HAP-1 (cell line): ENCODE data around the gene TGFA.

ENCODE experiments used
- DNase-seq, 2 experiments: peaks; one replicate each; pipeline ENCODE4 v3.0.0-alpha.2; 2016 to 2020; ENCODE audit warnings: low spot score in 2 of 2
- H3K27me3 ChIP-seq: fragments of 250-450 bp; sonication (Bioruptor Pico); 2 replicates; pipeline ENCODE4 v1.5.1; 2020; ENCODE audit warnings: low read depth, mild to moderate bottlenecking, moderate library complexity
- H3K36me3 ChIP-seq: fragments of 250-450 bp; sonication (Bioruptor Pico); replicated peaks from 2 replicates; pipeline ENCODE4 v1.5.1; 2020; ENCODE audit warnings: mild to moderate bottlenecking
- H3K4me1 ChIP-seq: fragments of 250-450 bp; sonication (Bioruptor Pico); 2 replicates; pipeline ENCODE4 v1.5.1; 2020; ENCODE audit warnings: mild to moderate bottlenecking
- H3K4me3 ChIP-seq: fragments of 250-450 bp; sonication (Bioruptor Pico); 2 replicates; pipeline ENCODE4 v1.5.1; 2020; ENCODE audit warnings: mild to moderate bottlenecking, moderate library complexity
- H3K9me3 ChIP-seq: fragments of 250-450 bp; sonication (Bioruptor Pico); 2 replicates; pipeline ENCODE4 v1.5.1; 2020; ENCODE audit warnings: mild to moderate bottlenecking, moderate library complexity
- in situ Hi-C: fragments of 300-500 bp; cut with MboI; formaldehyde crosslinking; loops from 3 replicates; pipeline ENCODE4 v1.14.3; 2020; ENCODE audit warnings: low sequenced_read_pairs, inconsistent platforms, mixed read lengths

Gene TGFA

DNA sequence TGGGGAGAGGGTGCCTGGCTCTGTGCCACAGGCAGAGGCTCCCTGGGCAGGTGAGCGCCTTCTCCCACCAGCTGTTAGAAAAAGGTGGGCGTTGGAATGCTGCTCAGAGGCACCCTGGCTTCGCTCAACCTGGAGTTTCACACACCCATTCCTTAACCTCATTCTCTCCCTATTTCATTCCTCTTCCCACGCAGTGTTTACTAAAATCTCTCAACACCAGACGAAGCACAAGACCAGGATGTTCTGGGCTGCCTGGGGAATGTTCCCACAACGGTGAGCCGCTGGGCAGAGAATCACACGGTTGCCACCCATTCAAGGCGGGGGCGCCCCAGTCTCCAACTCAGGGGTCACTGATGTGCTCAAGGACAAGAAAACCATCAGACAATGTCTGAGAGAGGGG is 64.5 kb downstream of the TGFA start:
- Histone ChIP-seq H3K9me3 (no peaks in the 10 kb centered on the region), H3K36me3 (no peaks in the 10 kb centered on the region), H3K4me3 (no peak overlapping the region), H3K27me3 (peaks cover 13% of the 10 kb centered on the region), H3K4me1 (no peaks in the 10 kb centered on the region)
- in situ Hi-C loops, result no loop called here
- no peak for DNase-seq

GRCh38 chr2:70484086-70484485 is 69.5 kb downstream of the TGFA start:
- H3K9me3 ChIP-seq, result no peaks in the 10 kb centered on the region
- H3K36me3 ChIP-seq, result no peaks in the 10 kb centered on the region
- H3K4me3 ChIP-seq, result no peak overlapping the region
- DNase-seq, result no peak
- H3K4me1 ChIP-seq, result no peaks in the 10 kb centered on the region
- H3K27me3 ChIP-seq, result peaks cover 6% of the 10 kb centered on the region
- in situ Hi-C loops, result no loop called here

GRCh38 chr2:70482401-70482800 is 71.2 kb downstream of the TGFA start:
- in situ Hi-C loops, result no loop called here
- peaks cover 11% of the 10 kb centered on the region; the same call in 1 of the 2 replicates for H3K27me3 ChIP-seq
- H3K9me3 ChIP-seq, result no peaks in the 10 kb centered on the region
- no peaks in the 10 kb centered on the region for H3K36me3 ChIP-seq
- H3K4me1 ChIP-seq, result no peaks in the 10 kb centered on the region
- no peak for DNase-seq
- no peak overlapping the region for H3K4me3 ChIP-seq

- no peaks in the 10 kb centered on the region for H3K36me3 ChIP-seq
- no peak overlapping the region for H3K4me3 ChIP-seq
- no peaks in the 10 kb centered on the region for H3K4me1 ChIP-seq
- H3K9me3 ChIP-seq, result no peaks in the 10 kb centered on the region
- peaks cover 20% of the 10 kb centered on the region for H3K27me3 ChIP-seq
- DNase-seq, result no peak
- in situ Hi-C loops, result no loop called here
Measured at GRCh38 chr2:70480468-70480867, 73.2 kb downstream of the TGFA start.

GRCh38 chr2:70479816-70480215 is 73.8 kb downstream of the TGFA start:
- H3K4me1 ChIP-seq, result no peaks in the 10 kb centered on the region
- H3K9me3 ChIP-seq, result no peaks in the 10 kb centered on the region
- H3K4me3 ChIP-seq, result no peak overlapping the region
- H3K27me3 ChIP-seq, result peaks cover 23% of the 10 kb centered on the region
- no peaks in the 10 kb centered on the region for H3K36me3 ChIP-seq
- in situ Hi-C loops, result no loop called here
- DNase-seq, result no peak

- Histone ChIP-seq H3K27me3 (peaks cover 30% of the 10 kb centered on the region), H3K9me3 (no peaks in the 10 kb centered on the region), H3K4me1 (no peaks in the 10 kb centered on the region), H3K36me3 (no peaks in the 10 kb centered on the region), H3K4me3 (no peak overlapping the region)
- in situ Hi-C loops, result no loop called here
- no peak for DNase-seq
Measured at GRCh38 chr2:70477441-70477844, 76.2 kb downstream of the TGFA start.

DNA sequence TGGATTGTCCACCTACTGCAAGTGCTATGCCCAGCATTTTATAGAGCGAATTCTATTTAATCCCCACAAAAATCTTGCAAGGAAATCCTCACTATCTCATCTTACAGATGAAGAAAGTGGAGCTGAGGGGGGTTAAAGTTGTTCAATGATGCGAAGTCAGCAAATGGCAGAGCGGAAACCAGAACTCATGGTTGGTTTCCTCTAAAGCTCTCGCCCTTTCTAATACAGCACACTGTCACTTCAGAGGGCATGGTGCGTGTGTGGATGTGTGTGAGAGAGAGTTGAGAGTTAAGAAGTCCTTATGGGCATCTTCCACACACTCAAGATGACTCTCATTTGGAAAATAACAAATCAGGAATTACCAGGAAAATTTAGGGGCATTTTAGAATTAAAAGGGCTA is 78.4 kb downstream of the TGFA start:
- Histone ChIP-seq H3K27me3 (peaks cover 39% of the 10 kb centered on the region), H3K36me3 (no peaks in the 10 kb centered on the region), H3K4me1 (no peaks in the 10 kb centered on the region), H3K4me3 (no peak overlapping the region), H3K9me3 (no peaks in the 10 kb centered on the region)
- DNase-seq, result no peak
- in situ Hi-C loops, result no loop called here

DNA sequence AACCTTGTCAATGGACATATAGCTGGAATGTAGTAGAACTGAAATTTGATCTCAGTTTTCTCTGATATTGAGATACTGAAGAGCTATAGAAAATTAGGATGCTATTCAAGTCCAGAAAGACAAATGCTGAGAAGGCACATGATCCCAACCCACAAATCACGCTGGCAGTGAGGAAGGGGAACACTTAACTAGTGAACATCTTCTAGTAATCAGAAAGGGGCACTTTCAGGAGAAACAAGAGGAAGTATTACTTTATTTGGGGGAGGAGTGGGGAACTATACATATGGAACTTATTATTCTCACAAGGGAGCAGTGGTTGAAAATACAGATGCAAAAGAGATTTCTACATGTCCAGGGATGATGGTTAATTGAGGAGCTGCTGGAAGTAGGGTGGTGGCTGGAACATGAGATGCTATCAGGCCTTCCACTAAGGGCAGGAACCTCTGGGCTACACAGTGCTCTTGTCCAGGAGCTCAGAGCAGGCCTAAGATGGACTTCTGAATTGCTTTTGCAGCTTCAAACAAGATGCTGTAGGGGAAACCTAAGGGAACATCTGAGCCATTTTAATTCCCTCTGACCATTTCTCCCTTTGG is 79.3 kb downstream of the TGFA start:
- Histone ChIP-seq H3K4me3 (no peak overlapping the region), H3K9me3 (no peaks in the 10 kb centered on the region), H3K4me1 (no peaks in the 10 kb centered on the region), H3K27me3 (peaks cover 45% of the 10 kb centered on the region), H3K36me3 (no peaks in the 10 kb centered on the region)
- no peak for DNase-seq
- in situ Hi-C loops, result no loop called here

DNA sequence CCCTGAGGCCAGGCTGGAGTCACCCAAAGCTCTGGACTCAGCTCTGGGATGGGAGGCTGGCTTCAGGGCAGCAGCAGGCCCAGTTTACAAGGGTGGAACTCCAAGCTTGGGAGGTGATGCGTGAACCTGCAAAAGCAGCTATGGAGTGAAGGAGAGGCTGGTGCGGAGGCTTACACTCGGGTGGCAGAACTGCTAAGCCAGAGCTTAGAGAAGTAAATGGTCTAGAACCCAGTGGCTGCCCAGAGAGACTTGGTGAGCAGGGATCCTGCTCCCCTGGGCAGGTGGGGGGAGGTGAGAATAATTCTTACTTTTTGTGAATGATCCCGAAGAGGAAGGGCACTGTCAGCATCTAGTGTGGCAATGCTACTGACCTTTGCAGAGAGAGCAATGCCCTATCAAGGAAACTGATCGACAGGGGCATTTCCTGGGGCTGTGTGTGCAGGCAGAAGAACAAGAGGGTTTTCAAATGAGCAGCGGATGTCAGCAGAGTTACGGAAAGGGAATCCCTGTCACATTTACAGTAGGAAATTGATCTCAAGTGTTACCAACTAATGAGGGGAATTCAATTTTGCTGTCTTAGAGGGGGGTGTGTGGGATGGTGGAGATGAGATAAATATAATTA is 80.4 kb downstream of the TGFA start:
- H3K4me3 ChIP-seq, result no peak overlapping the region
- in situ Hi-C loops, result no loop called here
- no peaks in the 10 kb centered on the region for H3K36me3 ChIP-seq
- DNase-seq, result no peak
- peaks cover 40% of the 10 kb centered on the region for H3K27me3 ChIP-seq
- H3K9me3 ChIP-seq, result no peaks in the 10 kb centered on the region
- no peaks in the 10 kb centered on the region for H3K4me1 ChIP-seq

DNA sequence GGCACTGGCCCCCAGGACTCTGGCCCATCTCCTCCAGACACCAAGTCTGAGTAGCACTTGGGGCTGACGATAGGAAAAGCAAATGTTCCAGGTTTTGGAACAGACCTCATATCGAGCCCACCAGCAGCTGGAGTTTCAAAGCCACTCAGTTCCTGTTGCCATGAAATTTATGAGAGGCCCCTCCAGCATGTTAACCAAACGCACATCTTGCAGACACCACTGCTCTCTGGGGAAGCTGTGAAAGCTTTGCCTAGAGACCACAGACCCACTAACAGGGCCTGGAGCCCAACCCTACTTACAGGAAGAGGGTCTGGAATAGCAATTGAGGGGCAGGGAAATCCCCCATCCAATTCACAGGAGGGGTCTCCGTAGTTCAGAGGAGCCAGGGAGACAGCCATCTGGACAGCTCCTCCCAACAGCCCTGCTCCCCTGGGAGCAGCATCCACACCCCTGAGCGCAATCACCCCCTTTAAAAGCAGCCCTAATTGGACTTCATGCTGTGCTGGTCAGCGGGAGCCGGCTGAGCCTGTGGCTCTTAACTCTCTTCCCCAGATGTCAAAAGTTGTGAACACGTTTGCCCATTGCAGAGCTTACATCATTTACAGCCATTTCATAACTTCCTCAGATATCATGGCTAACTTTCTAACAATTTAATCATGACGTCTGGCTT is 81.3 kb downstream of the TGFA start:
- Histone ChIP-seq H3K27me3 (peaks cover 40% of the 10 kb centered on the region), H3K9me3 (no peaks in the 10 kb centered on the region), H3K4me1 (no peaks in the 10 kb centered on the region), H3K4me3 (no peak overlapping the region), H3K36me3 (no peaks in the 10 kb centered on the region)
- in situ Hi-C loops, result no loop called here
- DNase-seq, result no peak

DNA sequence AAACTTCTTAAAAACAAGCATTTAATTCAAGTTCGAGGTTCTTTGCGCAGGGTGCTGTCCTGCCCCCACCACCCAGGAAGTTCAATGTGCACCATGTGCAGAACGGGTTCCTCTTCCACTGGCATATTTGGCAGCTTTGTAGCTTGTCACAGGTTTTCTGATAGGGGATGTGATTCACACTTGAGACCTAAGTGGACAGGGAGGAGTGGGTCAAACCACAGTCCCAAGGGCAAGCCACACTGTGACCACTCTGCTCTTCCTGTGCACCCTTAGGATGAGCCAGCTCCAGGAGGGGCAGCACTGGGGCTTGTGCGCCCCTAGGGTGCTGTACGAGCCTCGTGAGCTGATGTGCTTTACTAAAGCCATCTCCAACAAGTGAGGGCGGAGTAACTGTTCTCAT is 82.5 kb downstream of the TGFA start:
- no peaks in the 10 kb centered on the region for H3K4me1 ChIP-seq

DNA sequence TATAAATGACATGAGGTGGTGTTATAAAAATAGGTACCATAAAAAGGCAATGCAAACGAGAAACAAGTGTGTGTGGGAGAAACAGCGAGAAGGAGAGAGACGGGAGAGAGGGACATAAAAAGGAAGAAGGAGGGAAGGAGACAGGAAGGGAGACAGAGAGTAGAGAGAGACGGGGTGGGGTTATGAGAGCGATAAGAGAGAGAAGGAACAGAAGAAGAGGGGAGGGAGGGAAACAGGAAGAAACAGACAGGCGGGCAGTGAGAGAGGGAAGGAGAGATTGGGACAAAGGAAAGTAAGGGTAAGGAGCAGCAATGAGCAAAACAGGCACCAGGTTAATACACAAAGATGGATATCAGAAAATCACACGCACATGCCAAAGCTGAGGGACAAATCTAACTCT is 83.7 kb downstream of the TGFA start:
- no peaks in the 10 kb centered on the region for H3K4me1 ChIP-seq
- in situ Hi-C loops, result no loop called here
- DNase-seq, result no peak
- H3K9me3 ChIP-seq, result no peaks in the 10 kb centered on the region
- H3K4me3 ChIP-seq, result no peak overlapping the region
- peaks cover 29% of the 10 kb centered on the region for H3K27me3 ChIP-seq
- H3K36me3 ChIP-seq, result no peaks in the 10 kb centered on the region

More for the DNA sequence above, 82.5 kb downstream of the TGFA start:
- Histone ChIP-seq H3K9me3 (no peaks in the 10 kb centered on the region), H3K36me3 (no peaks in the 10 kb centered on the region), H3K27me3 (peaks cover 35% of the 10 kb centered on the region), H3K4me3 (no peak overlapping the region)
- in situ Hi-C loops, result no loop called here
- no peak for DNase-seq

DNA sequence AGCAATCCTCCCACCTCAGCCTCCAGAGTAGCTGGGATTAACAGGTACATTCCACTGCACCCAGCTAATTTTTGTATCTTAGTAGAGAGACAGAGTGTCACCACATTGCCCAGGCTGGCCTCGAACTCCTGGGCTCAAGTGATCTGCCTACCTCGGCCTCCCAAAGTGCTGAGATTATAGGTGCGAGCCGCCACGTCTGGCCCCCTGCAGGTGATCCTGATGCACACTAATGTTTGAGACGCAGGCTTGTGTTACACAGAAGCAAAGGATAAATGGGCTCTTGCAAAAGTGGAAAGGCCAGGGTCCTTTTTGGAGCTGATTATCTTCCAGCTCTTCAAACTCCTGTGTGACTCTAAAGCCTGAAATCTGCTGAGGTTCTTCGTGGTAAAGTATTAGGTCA is 84.2 kb downstream of the TGFA start:
- H3K27me3 ChIP-seq, result peaks cover 23% of the 10 kb centered on the region; the same call in 1 of the 2 replicates
- in situ Hi-C loops, result no loop called here
- H3K9me3 ChIP-seq, result no peaks in the 10 kb centered on the region
- peak in 1 of 2 experiments; percentile 26 for DNase-seq
- no peaks in the 10 kb centered on the region for H3K36me3 ChIP-seq
- H3K4me1 ChIP-seq, result no peaks in the 10 kb centered on the region
- no peak overlapping the region for H3K4me3 ChIP-seq

- H3K36me3 ChIP-seq, result no peaks in the 10 kb centered on the region
- H3K9me3 ChIP-seq, result no peaks in the 10 kb centered on the region
- no peak for DNase-seq
- peaks cover 20% of the 10 kb centered on the region; the same call in 1 of the 2 replicates for H3K27me3 ChIP-seq
- H3K4me1 ChIP-seq, result no peaks in the 10 kb centered on the region
- no peak overlapping the region for H3K4me3 ChIP-seq
- in situ Hi-C loops, result no loop called here
Measured at GRCh38 chr2:70468878-70469277, 84.7 kb downstream of the TGFA start.
